ENCODE results near the gene DHCR7. TPM values are rescaled to one million over a fixed set of nuclear protein-coding genes. Genes with fewer than 3 reads are reported as not detected.

The DHCR7 gene
- total RNA-seq, 6 experiments from 2014 or later = 42.0 to 320 (median 126) TPM

GRCh38 chr11:71387200-71387599 is 61.0 kb downstream of the DHCR7 start:
- TF ChIP-seq CTCF (IDR thresholded peaks at IDR 0.05) (no peak), POLR2A (IDR thresholded peaks at IDR 0.05) (no peak)
- intact Hi-C loops (cut with DNase I) = no loop called here
- no CpG with 5 or more reads among the region's 3 CpGs for WGBS (ENCODE audit: insufficient coverage, low coverage, low lambda C conversion rate, missing lambda C conversion rate)

GRCh38 chr11:71386202-71386601 is 62.0 kb downstream of the DHCR7 start:
- Histone ChIP-seq H3K36me3 (no peaks in the 10 kb centered on the region), H3K9me3 (no peaks in the 10 kb centered on the region), H3K4me1 (no peaks in the 10 kb centered on the region), H3K4me3 (no peak overlapping the region), H3K27me3 (no peaks in the 10 kb centered on the region), H3K27ac (no peak overlapping the region)
- ATAC-seq (no peak), DNase-seq (no peak)
- TF ChIP-seq POLR2A (IDR thresholded peaks at IDR 0.05) = no peak
- 37% methylated on average over 3 of the region's 4 CpGs for WGBS (ENCODE audit: insufficient coverage, low coverage, low lambda C conversion rate, missing lambda C conversion rate)
- intact Hi-C loops (cut with DNase I) = no loop called here

More at GRCh38 chr11:71387200-71387599, 61.0 kb downstream of the DHCR7 start:
- no peaks in the 10 kb centered on the region for H3K36me3 ChIP-seq
- DNase-seq (no peak), ATAC-seq (no peak)
- H3K27ac ChIP-seq = no peak overlapping the region
- H3K4me1 ChIP-seq = no peaks in the 10 kb centered on the region
- no peak overlapping the region for H3K4me3 ChIP-seq
- H3K27me3 ChIP-seq = no peaks in the 10 kb centered on the region
- H3K9me3 ChIP-seq = no peaks in the 10 kb centered on the region

- WGBS (ENCODE audit: insufficient coverage, low coverage, low lambda C conversion rate, missing lambda C conversion rate) = 85% methylated on average over 5 of the region's 6 CpGs
- TF ChIP-seq CTCF (IDR thresholded peaks at IDR 0.05) = no peak
- TF ChIP-seq POLR2A (IDR thresholded peaks at IDR 0.05) = no peak
- no peak overlapping the region for H3K4me3 ChIP-seq
- no peaks in the 10 kb centered on the region for H3K9me3 ChIP-seq
- no peak for ATAC-seq
- no peaks in the 10 kb centered on the region for H3K27me3 ChIP-seq
- no peaks in the 10 kb centered on the region for H3K4me1 ChIP-seq
- no peak for DNase-seq
- intact Hi-C loops (cut with DNase I) = no loop called here
- H3K27ac ChIP-seq = no peak overlapping the region
- no peaks in the 10 kb centered on the region for H3K36me3 ChIP-seq
Measured at GRCh38 chr11:71385091-71385490, 63.1 kb downstream of the DHCR7 start.

- H3K27me3 ChIP-seq = no peaks in the 10 kb centered on the region
- no peak overlapping the region for H3K4me3 ChIP-seq
- ATAC-seq = no peak
- TF ChIP-seq POLR2A (IDR thresholded peaks at IDR 0.05) (no peak), CTCF (IDR thresholded peaks at IDR 0.05) (no peak)
- WGBS (ENCODE audit: insufficient coverage, low coverage, low lambda C conversion rate, missing lambda C conversion rate) = 65% methylated on average over 8 of the region's 8 CpGs
- no peaks in the 10 kb centered on the region for H3K9me3 ChIP-seq
- no peak overlapping the region for H3K27ac ChIP-seq
- no peaks in the 10 kb centered on the region for H3K4me1 ChIP-seq
- intact Hi-C loops (cut with DNase I) = no loop called here
- DNase-seq = no peak
- H3K36me3 ChIP-seq = no peaks in the 10 kb centered on the region
Measured at GRCh38 chr11:71384561-71384960, 63.6 kb downstream of the DHCR7 start.

Small RNAs within 50 kb of the gene (microRNA-seq; reads per million reads assigned to microRNA genes)
- gene MIR6754 = 0 to 0.29 reads per million in 2 donors

Small RNAs within 50 kb of the gene (small RNA-seq; reads per million reads assigned to genes)
- gene MIR6754 = 0 reads per million in 2 experiments

Other genes starting within 250 kb of the DHCR7 start
- gene SHANK2, start 195.8 kb downstream of the DHCR7 start, total RNA-seq = 10 to 100 TPM; 21.9 to 50.3 (median 30.9) TPM
- 10 to 100 TPM; 26.4 to 54.7 (median 35.4) TPM for gene NADSYN1, start 4.8 kb upstream of the DHCR7 start, total RNA-seq
- 1 to 10 TPM in 1 of 6 experiments, under 1 TPM in 3, not detected in 2; 0.18 to 3.9 (median 0.23) TPM for gene KRTAP5-7, start 78.9 kb upstream of the DHCR7 start, total RNA-seq
- under 1 TPM in 1 of 6 experiments, not detected in 5; 0.24 TPM for gene KRTAP5-8, start 89.6 kb upstream of the DHCR7 start, total RNA-seq
- under 1 TPM in 2 of 6 experiments, not detected in 4; 0.17 to 0.38 TPM for gene KRTAP5-9, start 100.0 kb upstream of the DHCR7 start, total RNA-seq
- under 1 TPM in 3 of 6 experiments, not detected in 3; 0.17 to 0.18 (median 0.18) TPM for gene KRTAP5-10, start 117.2 kb upstream of the DHCR7 start, total RNA-seq
- gene KRTAP5-11, start 134.5 kb upstream of the DHCR7 start, total RNA-seq = not detected